HG03064 (cell line): ENCODE data around the gene ZSCAN5C.
"Not testable (repeated sequence)": the region's sequence is repeated elsewhere in the genome, so short reads cannot be mapped to it uniquely, and the experiment has no call there.

Source experiments
- ATAC-seq: cut with Tn5 transposase; IDR thresholded peaks from one replicate; pipeline ENCODE4 v1.9.1; 2021; ENCODE audit warnings: low read depth; ENCODE audit not compliant: unreplicated experiment

Gene ZSCAN5C

GRCh38 chr19:56191711-56192110 lies 10.4 kb upstream of the ZSCAN5C start:
- ATAC-seq = no peak

DNA sequence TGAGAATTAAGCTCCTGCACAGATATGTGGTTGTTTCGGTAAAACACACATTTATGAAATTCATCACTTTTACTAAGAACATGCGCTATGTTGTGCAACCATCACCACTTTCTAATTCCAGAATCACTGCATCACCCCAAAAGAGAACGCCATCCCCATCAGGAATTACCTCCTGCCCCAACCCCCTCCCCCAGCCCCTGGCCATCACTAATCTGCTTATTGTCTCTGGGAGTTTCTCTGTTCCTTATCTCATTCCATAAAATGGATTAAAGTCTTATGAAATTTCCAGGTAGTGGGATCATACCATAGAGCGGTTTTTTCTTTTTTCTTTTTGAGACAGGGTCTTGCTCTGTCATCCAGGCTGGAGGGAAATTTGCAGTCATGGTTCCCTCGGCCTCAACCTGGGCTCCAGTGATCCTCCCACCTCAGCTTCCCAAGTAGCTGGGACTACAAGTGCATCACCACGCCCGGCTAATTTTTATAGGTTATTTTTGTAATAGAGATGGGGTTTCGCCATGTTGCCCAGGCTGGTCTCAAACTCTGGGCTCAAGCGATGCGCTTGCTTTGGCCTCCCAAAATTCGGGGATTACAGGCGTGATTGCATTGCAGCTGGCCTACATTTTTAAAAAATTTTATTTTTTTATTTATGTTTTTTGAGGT lies 8.0 kb upstream of the ZSCAN5C start:
- ATAC-seq = no peak

DNA sequence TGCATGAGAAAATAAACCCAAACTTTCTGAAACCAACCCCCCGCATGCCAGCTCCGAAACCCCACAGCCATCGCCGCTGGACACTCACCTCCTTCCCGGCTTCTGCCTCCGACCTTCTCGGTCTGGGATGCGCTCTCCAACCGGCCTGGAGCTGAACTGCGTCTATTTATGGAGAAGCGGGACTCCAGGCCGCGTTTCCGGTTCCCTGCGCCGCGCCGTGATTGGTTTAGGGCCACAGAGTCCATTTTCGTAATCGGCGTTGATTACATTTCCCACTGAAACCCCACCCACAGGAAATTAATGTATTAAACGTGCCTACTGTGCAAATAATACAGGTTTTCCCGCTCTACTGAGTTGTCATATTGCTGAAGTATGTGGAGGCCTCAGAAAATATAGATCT lies 4.4 kb upstream of the ZSCAN5C start, which contains the start of gene ZSCAN5B:
Gene ZSCAN5B, minus strand, starts transcription at position 138 of the 400 bp plus-strand sequence. CDS start 4,731 bp downstream, outside the sequence.
- not testable (repeated sequence) for ATAC-seq

GRCh38 chr19:56199687-56200086 lies 2.4 kb upstream of the ZSCAN5C start:
- no peak for ATAC-seq

- not testable (repeated sequence) for ATAC-seq
These were observed 5.5 kb downstream of the ZSCAN5C start for GRCh38 chr19:56207581-56207980.

GRCh38 chr19:56209091-56209490 lies 7.0 kb downstream of the ZSCAN5C start:
- no peak for ATAC-seq

DNA sequence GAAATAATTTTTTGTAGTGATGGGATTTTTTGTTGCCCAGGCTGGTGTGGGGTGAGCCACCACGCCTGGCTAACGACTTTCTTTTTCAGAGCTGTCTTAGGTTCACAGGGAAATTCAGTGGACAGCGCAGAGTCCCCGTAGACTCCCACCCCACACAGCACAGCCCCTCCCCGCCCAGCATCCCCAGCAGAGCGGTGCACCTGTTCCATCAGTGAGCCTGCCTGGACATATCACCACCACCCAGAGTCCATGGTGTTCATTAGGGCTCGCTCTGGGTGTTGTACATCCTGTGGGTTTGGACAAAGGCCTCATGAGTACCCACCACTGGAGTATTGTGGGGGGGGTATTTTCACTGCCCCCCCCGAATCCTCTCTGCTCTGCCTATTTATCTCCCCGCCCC lies 8.0 kb downstream of the ZSCAN5C start:
- not testable (repeated sequence) for ATAC-seq

DNA sequence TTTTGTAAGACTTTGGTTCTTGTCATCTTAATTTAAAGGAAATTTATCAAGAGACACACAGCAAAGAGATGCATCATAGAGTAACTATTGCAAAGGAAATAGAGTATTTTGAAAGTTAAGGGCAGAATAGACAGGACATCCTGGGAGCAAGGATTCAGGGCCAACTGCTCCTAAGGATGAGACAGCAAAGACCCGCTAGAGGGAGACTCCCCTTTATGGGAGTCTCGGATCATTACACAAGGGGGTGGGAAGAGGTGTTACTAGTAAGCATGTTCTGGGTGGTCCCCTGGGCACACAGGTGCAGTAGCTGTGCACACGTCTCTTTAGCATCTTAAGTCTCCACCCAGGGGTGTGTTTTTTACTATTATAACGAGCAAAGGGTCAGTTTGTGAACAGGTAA lies 9.6 kb downstream of the ZSCAN5C start:
- ATAC-seq = no peak

- no peak for ATAC-seq
These were observed 15.2 kb downstream of the ZSCAN5C start for GRCh38 chr19:56217039-56217949.

- ATAC-seq = no peak
These were observed 16.9 kb downstream of the ZSCAN5C start for GRCh38 chr19:56218961-56219360.

GRCh38 chr19:56221442-56221841 lies 19.4 kb downstream of the ZSCAN5C start:
- not testable (repeated sequence) for ATAC-seq

DNA sequence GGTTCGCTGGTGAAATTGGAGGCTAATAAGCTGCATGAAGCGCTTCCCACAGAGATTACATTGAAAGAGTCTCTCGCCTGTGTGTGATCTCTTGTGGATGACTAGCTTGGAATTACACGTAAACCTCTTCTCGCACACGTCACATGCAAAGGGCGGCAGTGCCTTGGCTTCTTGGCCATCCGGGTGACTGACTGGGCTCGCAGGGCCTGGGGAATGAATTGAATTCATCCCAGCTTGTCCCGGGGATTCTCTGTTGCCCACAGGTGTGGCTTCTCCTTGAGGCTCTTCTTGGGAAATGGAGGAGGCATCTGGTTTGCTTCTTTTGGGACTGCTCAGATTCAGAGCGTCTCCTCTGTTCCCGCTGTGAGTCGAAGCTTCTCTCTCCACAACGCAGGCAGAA lies 19.8 kb downstream of the ZSCAN5C start:
- ATAC-seq = no peak

GRCh38 chr19:56222901-56223300 lies 20.8 kb downstream of the ZSCAN5C start:
- no peak for ATAC-seq

- no peak for ATAC-seq
These were observed 21.4 kb downstream of the ZSCAN5C start for GRCh38 chr19:56223481-56223880.

DNA sequence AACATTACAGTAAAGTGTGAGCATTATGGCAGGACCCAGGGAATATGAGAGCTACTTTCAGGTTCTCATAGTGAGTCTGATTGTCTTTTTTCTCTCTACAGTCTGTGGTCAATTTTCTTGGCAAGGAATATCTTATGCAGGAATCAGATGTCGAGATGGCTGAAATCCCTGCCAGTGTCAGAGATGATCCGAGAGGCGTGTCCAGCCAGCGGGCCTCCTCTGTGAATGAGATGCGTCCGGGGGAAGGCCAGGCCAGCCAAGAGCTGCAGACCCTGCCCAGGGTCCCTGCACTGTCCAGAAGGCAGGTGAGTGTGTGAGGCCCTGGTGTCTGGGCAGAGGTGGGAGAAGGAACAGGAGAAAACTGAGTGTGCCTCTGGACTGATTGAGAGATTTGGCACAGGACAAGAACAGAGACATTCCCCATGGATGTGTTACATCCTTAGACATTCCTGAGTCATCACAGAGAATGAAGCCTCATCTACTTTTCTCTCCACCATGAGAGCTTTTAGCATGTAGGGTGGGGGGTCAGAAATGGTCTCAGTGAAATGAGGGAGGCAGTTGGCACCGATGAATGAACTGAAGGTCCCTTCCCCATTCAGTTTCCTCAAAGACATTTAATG lies 43.2 kb downstream of the ZSCAN5C start:
- no peak for ATAC-seq

DNA sequence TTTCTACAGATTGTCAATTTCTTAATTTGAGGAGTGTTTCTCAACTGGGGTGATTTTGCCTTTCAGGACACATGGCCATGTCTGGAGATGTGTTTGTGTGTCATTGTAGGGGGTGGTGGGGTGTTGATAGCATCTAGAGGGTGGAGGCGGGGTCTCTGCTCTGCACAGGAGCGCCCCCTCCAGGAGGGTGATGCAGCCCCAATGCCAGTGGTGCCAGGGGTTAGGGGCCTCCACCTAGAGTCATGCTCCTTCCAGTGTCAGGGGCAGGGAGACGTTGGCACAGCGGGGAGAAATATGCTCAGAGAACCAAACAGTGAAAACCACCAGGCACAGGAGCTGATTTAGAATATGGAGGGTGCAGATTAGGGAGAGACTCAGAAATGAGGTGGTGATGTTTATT lies 43.7 kb downstream of the ZSCAN5C start:
- ATAC-seq = not testable (repeated sequence)

- ATAC-seq = not testable (repeated sequence)
These were observed 46.8 kb downstream of the ZSCAN5C start for GRCh38 chr19:56248736-56249338.

- no peak for ATAC-seq
These were observed 50.8 kb downstream of the ZSCAN5C start for GRCh38 chr19:56252699-56253422.

- ATAC-seq = no peak
These were observed 51.7 kb downstream of the ZSCAN5C start for GRCh38 chr19:56253737-56254136.

DNA sequence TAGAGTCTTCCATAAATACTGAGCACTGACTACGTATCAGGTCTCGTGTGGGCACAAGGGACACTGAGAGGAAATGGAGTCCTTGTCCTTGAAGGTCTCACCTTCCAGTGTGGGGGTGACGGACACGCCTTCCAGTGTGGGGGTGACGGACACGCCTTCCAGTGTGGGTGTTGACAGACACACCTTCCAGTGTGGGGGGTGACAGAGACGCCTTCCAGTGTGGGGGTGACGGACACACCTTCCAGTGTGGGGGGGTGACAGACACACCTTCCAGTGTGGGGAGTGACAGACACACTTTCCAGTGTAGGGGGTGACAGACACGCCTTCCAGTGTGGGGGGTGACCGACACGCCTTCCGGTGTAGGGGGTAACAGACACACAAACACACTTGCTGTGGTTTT lies 56.2 kb downstream of the ZSCAN5C start:
- ATAC-seq = no peak
